ENCODE measurements around the gene BMP10.

The BMP10 gene

DNA sequence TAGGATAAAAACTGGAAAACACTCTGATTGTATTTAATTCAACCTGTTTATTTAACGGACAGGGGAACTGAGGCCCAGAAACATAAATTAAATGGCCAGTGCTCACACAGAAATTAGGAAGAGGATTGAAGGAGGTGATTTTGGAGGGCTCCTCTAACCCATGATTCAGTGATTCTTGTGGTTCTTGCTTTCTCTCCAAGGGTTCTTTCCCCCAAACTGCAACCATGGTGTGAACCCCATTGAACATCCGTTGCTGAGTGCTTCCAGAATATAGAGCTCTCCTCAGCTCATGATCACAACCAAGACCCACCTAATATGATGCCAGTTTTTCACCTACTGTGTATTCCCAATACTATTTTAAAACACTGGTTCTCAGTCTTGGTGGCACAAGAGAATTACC is 41.4 kb downstream of the BMP10 start:
- no peak for DNase-seq (ENCODE audit: low read depth in 1 of 2, low spot score in 1 of 2)
- no peaks in the 10 kb centered on the region for H3K27me3 ChIP-seq (ENCODE audit: insufficient read depth, poor library complexity, severe bottlenecking)
- no peak overlapping the region for H3K4me3 ChIP-seq (replicated peaks; ENCODE audit: insufficient read depth, low read length)
- TF ChIP-seq, protein P1, sequence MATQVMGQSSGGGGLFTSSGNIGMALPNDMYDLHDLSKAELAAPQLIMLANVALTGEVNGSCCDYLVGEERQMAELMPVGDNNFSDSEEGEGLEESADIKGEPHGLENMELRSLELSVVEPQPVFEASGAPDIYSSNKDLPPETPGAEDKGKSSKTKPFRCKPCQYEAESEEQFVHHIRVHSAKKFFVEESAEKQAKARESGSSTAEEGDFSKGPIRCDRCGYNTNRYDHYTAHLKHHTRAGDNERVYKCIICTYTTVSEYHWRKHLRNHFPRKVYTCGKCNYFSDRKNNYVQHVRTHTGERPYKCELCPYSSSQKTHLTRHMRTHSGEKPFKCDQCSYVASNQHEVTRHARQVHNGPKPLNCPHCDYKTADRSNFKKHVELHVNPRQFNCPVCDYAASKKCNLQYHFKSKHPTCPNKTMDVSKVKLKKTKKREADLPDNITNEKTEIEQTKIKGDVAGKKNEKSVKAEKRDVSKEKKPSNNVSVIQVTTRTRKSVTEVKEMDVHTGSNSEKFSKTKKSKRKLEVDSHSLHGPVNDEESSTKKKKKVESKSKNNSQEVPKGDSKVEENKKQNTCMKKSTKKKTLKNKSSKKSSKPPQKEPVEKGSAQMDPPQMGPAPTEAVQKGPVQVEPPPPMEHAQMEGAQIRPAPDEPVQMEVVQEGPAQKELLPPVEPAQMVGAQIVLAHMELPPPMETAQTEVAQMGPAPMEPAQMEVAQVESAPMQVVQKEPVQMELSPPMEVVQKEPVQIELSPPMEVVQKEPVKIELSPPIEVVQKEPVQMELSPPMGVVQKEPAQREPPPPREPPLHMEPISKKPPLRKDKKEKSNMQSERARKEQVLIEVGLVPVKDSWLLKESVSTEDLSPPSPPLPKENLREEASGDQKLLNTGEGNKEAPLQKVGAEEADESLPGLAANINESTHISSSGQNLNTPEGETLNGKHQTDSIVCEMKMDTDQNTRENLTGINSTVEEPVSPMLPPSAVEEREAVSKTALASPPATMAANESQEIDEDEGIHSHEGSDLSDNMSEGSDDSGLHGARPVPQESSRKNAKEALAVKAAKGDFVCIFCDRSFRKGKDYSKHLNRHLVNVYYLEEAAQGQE (IDR thresholded peaks at IDR 0.05; ENCODE audit: insufficient replicate concordance, low read depth) = no peak
- TF ChIP-seq SPI1 (IDR thresholded peaks at IDR 0.05; ENCODE audit: borderline replicate concordance, low read depth) = no peak
- TF ChIP-seq, protein P2, sequence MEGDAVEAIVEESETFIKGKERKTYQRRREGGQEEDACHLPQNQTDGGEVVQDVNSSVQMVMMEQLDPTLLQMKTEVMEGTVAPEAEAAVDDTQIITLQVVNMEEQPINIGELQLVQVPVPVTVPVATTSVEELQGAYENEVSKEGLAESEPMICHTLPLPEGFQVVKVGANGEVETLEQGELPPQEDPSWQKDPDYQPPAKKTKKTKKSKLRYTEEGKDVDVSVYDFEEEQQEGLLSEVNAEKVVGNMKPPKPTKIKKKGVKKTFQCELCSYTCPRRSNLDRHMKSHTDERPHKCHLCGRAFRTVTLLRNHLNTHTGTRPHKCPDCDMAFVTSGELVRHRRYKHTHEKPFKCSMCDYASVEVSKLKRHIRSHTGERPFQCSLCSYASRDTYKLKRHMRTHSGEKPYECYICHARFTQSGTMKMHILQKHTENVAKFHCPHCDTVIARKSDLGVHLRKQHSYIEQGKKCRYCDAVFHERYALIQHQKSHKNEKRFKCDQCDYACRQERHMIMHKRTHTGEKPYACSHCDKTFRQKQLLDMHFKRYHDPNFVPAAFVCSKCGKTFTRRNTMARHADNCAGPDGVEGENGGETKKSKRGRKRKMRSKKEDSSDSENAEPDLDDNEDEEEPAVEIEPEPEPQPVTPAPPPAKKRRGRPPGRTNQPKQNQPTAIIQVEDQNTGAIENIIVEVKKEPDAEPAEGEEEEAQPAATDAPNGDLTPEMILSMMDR (IDR thresholded peaks at IDR 0.05; ENCODE audit: insufficient read depth, low read length) = no peak
- no peak for TF ChIP-seq POLR2AphosphoS5 (IDR thresholded peaks at IDR 0.05; ENCODE audit: low read depth)
- no peak for TF ChIP-seq GABPA (IDR thresholded peaks at IDR 0.05; ENCODE audit: low read depth)
- H3K27ac ChIP-seq (replicated peaks) = peak overlapping the region; percentile 67

DNA sequence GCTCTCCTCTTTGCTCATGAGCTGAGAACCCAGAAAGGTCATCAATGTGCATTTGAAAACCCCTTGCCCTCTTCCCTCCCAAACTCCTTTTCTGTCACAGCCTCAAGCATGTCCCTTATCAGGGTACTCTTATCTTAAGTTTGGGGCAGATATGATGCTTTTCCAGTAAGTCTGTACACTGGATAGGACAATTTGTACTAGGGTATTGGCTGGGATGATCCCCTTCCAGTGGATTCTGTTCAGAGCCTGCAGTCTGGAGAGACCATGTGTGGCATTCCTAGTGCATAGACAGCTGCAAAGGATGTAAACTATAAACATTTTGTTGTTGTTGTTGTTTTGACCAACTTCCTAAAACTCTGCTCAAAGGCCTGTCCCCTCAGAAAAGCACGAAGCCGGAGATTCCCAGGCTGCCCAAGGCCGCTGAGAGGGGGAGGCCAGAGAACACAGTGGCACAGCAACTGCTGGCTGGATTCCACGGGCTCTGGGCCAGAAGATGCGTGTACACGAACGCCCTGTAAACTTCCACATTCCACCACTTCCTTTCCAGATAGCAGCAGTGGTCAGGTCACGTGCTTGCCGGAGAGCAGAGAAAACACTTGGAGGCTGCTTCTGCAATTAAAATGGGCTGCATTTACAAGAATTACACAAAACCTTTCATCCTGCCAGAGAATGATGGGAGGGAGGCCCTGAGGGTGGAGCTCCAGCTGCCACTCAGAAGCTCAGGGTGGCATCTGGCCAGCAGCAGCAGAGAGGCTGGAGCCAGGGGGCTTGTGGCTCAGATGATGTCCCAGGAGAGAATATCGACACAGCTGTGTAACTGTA is 42.1 kb downstream of the BMP10 start:
- peak; percentile 96 to 99 for DNase-seq (ENCODE audit: low read depth in 1 of 2, low spot score in 1 of 2)
- no peaks in the 10 kb centered on the region for H3K27me3 ChIP-seq (ENCODE audit: insufficient read depth, poor library complexity, severe bottlenecking)
- TF ChIP-seq, protein P2 (IDR thresholded peaks at IDR 0.05; ENCODE audit: insufficient read depth, low read length) = no peak
- TF ChIP-seq POLR2AphosphoS5 (IDR thresholded peaks at IDR 0.05; ENCODE audit: low read depth) = peak; percentile 88
- TF ChIP-seq SPI1 (IDR thresholded peaks at IDR 0.05; ENCODE audit: borderline replicate concordance, low read depth) = peak; percentile 93
- TF ChIP-seq, protein P1 (IDR thresholded peaks at IDR 0.05; ENCODE audit: insufficient replicate concordance, low read depth) = no peak
- no peak overlapping the region for H3K4me3 ChIP-seq (replicated peaks; ENCODE audit: insufficient read depth, low read length)
- H3K27ac ChIP-seq (replicated peaks) = peak overlapping the region; percentile 76

DNA sequence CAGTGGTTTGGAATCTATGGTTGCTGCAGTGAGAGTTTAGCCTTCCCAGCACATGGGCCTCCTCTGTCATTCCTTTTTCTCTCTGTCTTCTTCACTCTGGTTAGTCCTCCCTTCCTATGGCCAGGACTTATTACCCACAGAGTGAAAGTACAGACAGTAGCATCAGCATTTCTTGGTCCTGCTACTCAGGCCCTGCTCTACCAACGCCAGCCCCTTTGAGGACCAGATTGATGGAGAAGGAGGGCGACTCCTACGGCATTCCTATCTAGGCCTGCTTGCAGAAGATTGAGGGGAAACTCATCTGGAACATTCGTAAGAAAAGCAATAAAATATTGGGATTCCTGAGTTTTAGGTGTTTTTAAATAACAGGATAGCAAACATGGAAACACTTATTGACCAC is 43.5 kb downstream of the BMP10 start:
- no peak for DNase-seq (ENCODE audit: low read depth in 1 of 2, low spot score in 1 of 2)
- TF ChIP-seq, protein P1 (IDR thresholded peaks at IDR 0.05; ENCODE audit: insufficient replicate concordance, low read depth) = no peak
- TF ChIP-seq, protein P2 (IDR thresholded peaks at IDR 0.05; ENCODE audit: insufficient read depth, low read length) = no peak
- TF ChIP-seq GABPA (IDR thresholded peaks at IDR 0.05; ENCODE audit: low read depth) (no peak), POLR2AphosphoS5 (IDR thresholded peaks at IDR 0.05; ENCODE audit: low read depth) (no peak), SPI1 (IDR thresholded peaks at IDR 0.05; ENCODE audit: borderline replicate concordance, low read depth) (no peak)
- H3K27me3 ChIP-seq (ENCODE audit: insufficient read depth, poor library complexity, severe bottlenecking) = no peaks in the 10 kb centered on the region
- H3K27ac ChIP-seq (replicated peaks) = no peak overlapping the region; the same call in 1 of the 2 replicates
- no peak overlapping the region for H3K4me3 ChIP-seq (replicated peaks; ENCODE audit: insufficient read depth, low read length)

Data from HL-60 (cell line).